ENCODE measurements around the gene RNF223.

RNF223 gene

GRCh38 chr1:1073743-1074587 is at the start of gene RNF223:
Gene RNF223 (minus strand): TSS chr1:1074306. CDS start chr1:1072566, 1,740 bp downstream.
- no peak for DNase-seq

- no peak for DNase-seq
Observed at GRCh38 chr1:1122981-1123480, 48.9 kb upstream of the RNF223 start.

- DNase-seq: peak; percentile 82
Observed at GRCh38 chr1:1122078-1122811, 48.1 kb upstream of the RNF223 start.

GRCh38 chr1:1121611-1122077 is 47.5 kb upstream of the RNF223 start:
- DNase-seq: no peak

GRCh38 chr1:1120866-1121591 is 46.9 kb upstream of the RNF223 start:
- DNase-seq: no peak

- no peak for DNase-seq
Observed at GRCh38 chr1:1120096-1120495, 46.0 kb upstream of the RNF223 start.

- no peak for DNase-seq
Observed at GRCh38 chr1:1119272-1119890, 45.3 kb upstream of the RNF223 start.

- no peak for DNase-seq
Observed at GRCh38 chr1:1118876-1119220, 44.7 kb upstream of the RNF223 start.

- no peak for DNase-seq
Observed at GRCh38 chr1:1118011-1118875, 44.1 kb upstream of the RNF223 start.

- no peak for DNase-seq
Observed at GRCh38 chr1:1117469-1117831, 43.3 kb upstream of the RNF223 start.

GRCh38 chr1:1116701-1117468 is 42.8 kb upstream of the RNF223 start:
- DNase-seq: peak; percentile 27

GRCh38 chr1:1115786-1116700 is 41.9 kb upstream of the RNF223 start, which contains the start of gene C1orf159:
Gene C1orf159 (minus strand): TSS chr1:1116089. CDS start chr1:1091543, 24,546 bp downstream.
- peak; percentile 99 for DNase-seq

GRCh38 chr1:1115136-1115785 is 41.2 kb upstream of the RNF223 start:
- no peak for DNase-seq

- no peak for DNase-seq
Observed at GRCh38 chr1:1114431-1114830, 40.3 kb upstream of the RNF223 start.

GRCh38 chr1:1112237-1112985 is 38.3 kb upstream of the RNF223 start:
- DNase-seq: no peak

GRCh38 chr1:1111516-1112236 is 37.6 kb upstream of the RNF223 start:
- DNase-seq: no peak

GRCh38 chr1:1110561-1110971 is 36.5 kb upstream of the RNF223 start:
- DNase-seq: no peak

GRCh38 chr1:1109743-1110142 is 35.6 kb upstream of the RNF223 start:
- no peak for DNase-seq

Measured in CD4-positive, alpha-beta T cell treated with Interleukin-17A for 1 hour (primary cell).